DOHH2 (cell line): ENCODE measurements around the gene KCNG1.

Experiments
- H3F3A ChIP-seq: fragments of 200-600 bp; sonication (generic), shearing (Covaris generic); 2 replicates; pipeline ENCODE4 v1.6.0; 2016; ENCODE audit warnings: antibody characterized with exemption, mild to moderate bottlenecking; ENCODE audit not compliant: control insufficient read depth, insufficient read depth
- H3K27ac ChIP-seq: fragments of 200-600 bp; sonication (generic); 2 replicates; pipeline ENCODE4 v1.5.1; 2014; ENCODE audit warnings: low read depth, mild to moderate bottlenecking, low read length, moderate library complexity
- H3K27me3 ChIP-seq: fragments of 200-600 bp; sonication (generic); 2 replicates; pipeline ENCODE4 v1.6.1; 2014; ENCODE audit warnings: mild to moderate bottlenecking, low read length, mixed read lengths; ENCODE audit not compliant: control insufficient read depth
- H3K36me3 ChIP-seq: fragments of 200-600 bp; sonication (generic); 2 replicates; pipeline ENCODE4 v1.6.1; 2014; ENCODE audit warnings: mild to moderate bottlenecking, low read length, moderate library complexity, mixed read lengths; ENCODE audit not compliant: control insufficient read depth
- H3K4me1 ChIP-seq: fragments of 200-600 bp; sonication (generic); 2 replicates; pipeline ENCODE4 v1.6.1; 2014; ENCODE audit warnings: mild to moderate bottlenecking, low read length, mixed read lengths; ENCODE audit not compliant: control insufficient read depth
- H3K4me2 ChIP-seq: fragments of 200-600 bp; sonication (generic); 2 replicates; pipeline ENCODE4 v1.6.0; 2014; ENCODE audit warnings: mild to moderate bottlenecking, low read length, moderate library complexity
- H3K4me3 ChIP-seq: fragments of 200-600 bp; sonication (generic); 2 replicates; pipeline ENCODE4 v1.5.1; 2014; ENCODE audit warnings: mild to moderate bottlenecking, low read length, mixed read lengths
- H3K79me2 ChIP-seq: fragments of 200-600 bp; sonication (generic); 2 replicates; pipeline ENCODE4 v1.6.1; 2014; ENCODE audit warnings: mild to moderate bottlenecking, low read length, mixed read lengths; ENCODE audit not compliant: control insufficient read depth
- H3K9me2 ChIP-seq: fragments of 200-600 bp; sonication (generic); replicated peaks from 2 replicates; pipeline ENCODE4 v1.6.1; 2014; ENCODE audit warnings: mild to moderate bottlenecking, low read length, mixed read lengths; ENCODE audit not compliant: control insufficient read depth
- H3K9me3 ChIP-seq: fragments of 200-600 bp; sonication (generic); 2 replicates; pipeline ENCODE4 v1.6.1; 2014; ENCODE audit warnings: antibody characterized with exemption, low read length, mixed read lengths; ENCODE audit not compliant: control insufficient read depth, insufficient read depth
- H4K20me1 ChIP-seq: fragments of 200-600 bp; sonication (generic); 2 replicates; pipeline ENCODE4 v1.6.0; 2014; ENCODE audit warnings: low read depth, mild to moderate bottlenecking, antibody characterized with exemption, low read length, moderate library complexity; ENCODE audit not compliant: control insufficient read depth, insufficient read depth
- CTCF ChIP-seq: fragments of 200-600 bp; sonication (generic); IDR thresholded peaks from one replicate; pipeline ENCODE4 v1.5.1; 2014; ENCODE audit warnings: antibody characterized with exemption, mild to moderate bottlenecking, low read depth, low read length; ENCODE audit not compliant: poor library complexity, severe bottlenecking
- EZH2phosphoT487 ChIP-seq: fragments of 200-600 bp; sonication (generic); IDR thresholded peaks from 2 replicates; pipeline ENCODE4 v1.6.1; 2017; ENCODE audit warnings: borderline replicate concordance, mild to moderate bottlenecking, antibody characterized with exemption, low read length, moderate library complexity, mixed read lengths

Gene KCNG1

GRCh38 chr20:51002633-51003032, 20.3 kb downstream of the KCNG1 start:
- Histone ChIP-seq H3K27me3 (peaks cover 37% of the 10 kb centered on the region), H3F3A (no peaks in the 10 kb centered on the region), H3K36me3 (no peaks in the 10 kb centered on the region), H3K4me1 (no peaks in the 10 kb centered on the region), H3K4me2 (no peak overlapping the region), H3K9me2 (no peaks in the 10 kb centered on the region), H3K9me3 (no peaks in the 10 kb centered on the region), H3K79me2 (no peaks in the 10 kb centered on the region), H3K27ac (no peak overlapping the region), H4K20me1 (no peaks in the 10 kb centered on the region), H3K4me3 (no peak overlapping the region)
- no peak for TF ChIP-seq EZH2phosphoT487
- no peak for TF ChIP-seq CTCF

DNA sequence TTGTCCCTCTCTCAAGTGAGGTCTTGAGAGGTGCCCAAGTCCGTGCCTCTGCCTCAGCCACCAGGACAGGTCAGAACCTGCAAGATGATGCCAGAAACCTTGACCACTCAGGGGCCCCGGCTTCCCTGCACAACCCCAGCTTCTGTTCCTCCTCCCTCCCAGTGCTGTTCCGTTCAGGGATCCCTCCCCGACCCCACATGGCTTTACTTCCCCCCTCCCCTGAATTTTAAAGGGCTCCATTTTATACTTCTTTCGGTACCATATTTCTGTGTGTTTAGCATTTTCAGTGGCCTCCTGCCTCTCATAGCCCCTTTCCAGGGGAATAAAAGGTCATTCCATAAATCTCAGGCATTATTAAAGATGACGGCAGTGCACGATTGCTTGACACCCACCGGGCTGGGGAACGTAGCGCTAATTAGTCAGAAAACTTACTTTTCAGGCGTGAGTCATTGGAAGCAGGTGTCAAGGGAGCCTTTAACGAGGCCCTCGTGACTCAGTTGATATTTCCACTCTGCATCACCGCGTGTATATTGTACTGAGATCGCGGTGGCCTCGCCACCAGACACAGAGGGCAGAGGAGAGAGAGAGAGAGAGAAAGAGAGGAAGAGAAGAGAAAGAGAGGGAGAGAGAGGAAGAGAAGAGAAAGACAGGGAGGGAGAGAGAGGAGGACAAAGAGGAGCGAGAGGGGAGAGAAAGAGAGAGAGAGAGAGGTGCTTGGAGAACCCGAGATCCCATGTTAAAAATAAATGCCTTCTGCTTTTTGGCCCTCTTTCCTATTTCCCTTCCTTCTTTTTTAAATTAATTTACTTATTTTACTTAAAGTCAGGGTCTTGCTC, 21.3 kb downstream of the KCNG1 start:
- Histone ChIP-seq H3F3A (no peaks in the 10 kb centered on the region), H3K4me2 (no peak overlapping the region), H3K27ac (no peak overlapping the region), H3K9me2 (no peaks in the 10 kb centered on the region), H4K20me1 (no peaks in the 10 kb centered on the region), H3K36me3 (no peaks in the 10 kb centered on the region), H3K27me3 (peaks cover 44% of the 10 kb centered on the region), H3K4me3 (no peak overlapping the region), H3K79me2 (no peaks in the 10 kb centered on the region), H3K9me3 (no peaks in the 10 kb centered on the region), H3K4me1 (no peaks in the 10 kb centered on the region)
- TF ChIP-seq CTCF: no peak
- no peak for TF ChIP-seq EZH2phosphoT487

- H3K4me1 ChIP-seq: no peaks in the 10 kb centered on the region
- TF ChIP-seq CTCF (no peak), EZH2phosphoT487 (no peak)
- H3K79me2 ChIP-seq: no peaks in the 10 kb centered on the region
- H3K4me2 ChIP-seq: no peak overlapping the region
- no peak overlapping the region for H3K27ac ChIP-seq
- H3K36me3 ChIP-seq: no peaks in the 10 kb centered on the region
- no peak overlapping the region for H3K4me3 ChIP-seq
- no peaks in the 10 kb centered on the region for H4K20me1 ChIP-seq
- peaks cover 50% of the 10 kb centered on the region for H3K27me3 ChIP-seq
- no peaks in the 10 kb centered on the region for H3K9me2 ChIP-seq
- H3F3A ChIP-seq: no peaks in the 10 kb centered on the region
- H3K9me3 ChIP-seq: no peaks in the 10 kb centered on the region
Observed at GRCh38 chr20:50999355-50999754, 23.6 kb downstream of the KCNG1 start.
